ENCODE data around the gene PPP2R5C. TPM values are rescaled to one million over a fixed set of nuclear protein-coding genes. Genes with fewer than 3 reads are reported as not detected.

PPP2R5C gene
- total and polyA plus RNA-seq, 9 of the 15 experiments (the other 6 are each of a cell fraction or from before 2014, with no cell fraction given) = 284 to 617 (median 395) TPM

- TF ChIP-seq SUPT5H (IDR thresholded peaks at IDR 0.05) (peak; percentile 67), ZNF274 (IDR thresholded peaks at IDR 0.05; ENCODE audit: borderline replicate concordance, low read depth, low read length) (no peak), ZNF347 (CRISPR knock-in tag; IDR thresholded peaks at IDR 0.05; ENCODE audit: low read depth) (no peak), SIN3A (IDR thresholded peaks at IDR 0.05; ENCODE audit: borderline replicate concordance in 2 of 2, control insufficient read depth in 1 of 2, low read depth in 2 of 2, low read length in 2 of 2) (peak in 1 of 2 experiments; percentile 41; a peak in 1 of 4 replicates), ZNF449 (CRISPR knock-in tag; IDR thresholded peaks at IDR 0.05) (no peak), MECOM (CRISPR knock-in tag; IDR thresholded peaks at IDR 0.05) (no peak), CCAR2 (IDR thresholded peaks at IDR 0.05; ENCODE audit: low read depth, low read length) (no peak), NR1H2 (CRISPR knock-in tag; IDR thresholded peaks at IDR 0.05) (no peak), ZBTB17 (CRISPR knock-in tag; IDR thresholded peaks at IDR 0.05) (0 out of 2 replicates have a peak, but pooled peaks have one; percentile 14), ZNF512 (tag; IDR thresholded peaks at IDR 0.05) (no peak), JUND (IDR thresholded peaks at IDR 0.05; ENCODE audit: borderline replicate concordance, low read depth, low read length) (no peak), JUND (tag; IDR thresholded peaks at IDR 0.05; ENCODE audit: borderline replicate concordance, low read depth, low read length) (no peak), ZNF696 (CRISPR knock-in tag; conservative IDR thresholded peaks at IDR 0.05) (no peak), JUNB (CRISPR knock-in tag; conservative IDR thresholded peaks at IDR 0.05) (no peak), RNF219 (CRISPR knock-in tag; IDR thresholded peaks at IDR 0.05) (no peak), NFIC (IDR thresholded peaks at IDR 0.05) (no peak), MXI1 (IDR thresholded peaks at IDR 0.05; ENCODE audit: low read depth, low read length) (no peak), HLTF (IDR thresholded peaks at IDR 0.05) (no peak), FOXK1 (CRISPR knock-in tag; IDR thresholded peaks at IDR 0.05; ENCODE audit: borderline replicate concordance) (no peak), ZNF174 (CRISPR knock-in tag; IDR thresholded peaks at IDR 0.05) (no peak), PHB (CRISPR knock-in tag; IDR thresholded peaks at IDR 0.05) (no peak), ZBED1 (IDR thresholded peaks at IDR 0.05) (peak; percentile 65; the same call in 1 of the 2 replicates), ZFP36 (IDR thresholded peaks at IDR 0.05; ENCODE audit: low read depth, low read length, partially characterized antibody) (no peak), TEAD1 (CRISPR knock-in tag; IDR thresholded peaks at IDR 0.05) (no peak), KAT7 (CRISPR knock-in tag; IDR thresholded peaks at IDR 0.05; ENCODE audit: borderline replicate concordance) (no peak), PML (IDR thresholded peaks at IDR 0.05; ENCODE audit: low read length) (peak; percentile 59; the same call in 1 of the 2 replicates)
Measured at GRCh38 chr14:101767618-101768362, 6.3 kb downstream of the PPP2R5C start (continued).
